Heart right ventricle (tissue), 16 donors: Measurements from ENCODE around the gene AHCTF1. TPM values are rescaled to one million over a fixed set of nuclear protein-coding genes. Genes with fewer than 3 reads are reported as not detected.

Experiments used
- ATAC-seq, 8 donors: fragments of 200-7000 bp; cut with Tn5 transposase; one replicate each; pipeline ENCODE4 v1.9.1; 2020; ENCODE audit warnings: mild to moderate bottlenecking in 8 of 8, moderate library complexity in 8 of 8, moderate number of reproducible peaks in 1 of 8
- DNase-seq, 2 donors: peaks; one replicate each; pipeline ENCODE4 v3.0.0-alpha.2; 2020
- H3K27ac ChIP-seq, 10 donors: fragments of 200-600 bp; sonication (generic) in 2 of 10; one replicate each; pipeline versions ENCODE4 v1.5.0 to v1.8.0; 2020 to 2022; ENCODE audit warnings: mild to moderate bottlenecking in 3 of 10
- H3K27me3 ChIP-seq, 7 donors: fragments of 200-600 bp; one replicate each; pipeline ENCODE4 v1.8.0; 2021 to 2022; ENCODE audit warnings: mild to moderate bottlenecking in 2 of 7
- H3K36me3 ChIP-seq, 9 donors: fragments of 200-600 bp; sonication (generic) in 1 of 9; one replicate each; pipeline versions ENCODE4 v1.5.0 to v1.8.0; 2020 to 2022; ENCODE audit warnings: mild to moderate bottlenecking in 2 of 9
- H3K4me1 ChIP-seq, 9 donors: fragments of 200-600 bp; sonication (generic) in 1 of 9; one replicate each; pipeline versions ENCODE4 v1.5.0 to v1.8.0; 2020 to 2022; ENCODE audit warnings: mild to moderate bottlenecking in 4 of 9
- H3K4me3 ChIP-seq, 10 donors: fragments of 200-600 bp; sonication (generic) in 2 of 10; one replicate each; pipeline versions ENCODE4 v1.5.0 to v1.8.0; 2020 to 2022; ENCODE audit warnings: mild to moderate bottlenecking in 7 of 10, moderate library complexity in 2 of 10
- H3K9me3 ChIP-seq, 11 donors: fragments of 200-600 bp in 10 of 11; sonication (generic) in 2 of 11; one replicate each; pipeline versions ENCODE4 v1.5.0 to v1.8.0; 2013 to 2022; ENCODE audit warnings: mild to moderate bottlenecking in 2 of 11, control low read depth in 1 of 11, moderate library complexity in 1 of 11
- WGBS, 2 donors: extraction: QIAGEN DNeasy Blood & Tissue Kit; methylation state at CpG; one replicate each; pipeline ENCODE4 v1.1.7; 2013; ENCODE audit warnings: inconsistent platforms in 1 of 2; 5-methylcytosine and 5-hydroxymethylcytosine counted together
- intact Hi-C, 10 donors: fragments of 100-400 bp; cut with DNase I; formaldehyde crosslinking; loops; one replicate each; pipeline versions ENCODE4 v1.11.1 to v1.14.2; 2022
- polyA plus RNA-seq, 2 donors: library from polyadenylated mRNA; stranded (reverse); fragments of 200-250 nt; gene quantifications; one replicate each; pipeline ENCODE4 v1.2.3, GENCODE V29; 2013
- total RNA-seq, 10 donors: library from RNA; stranded (reverse); fragmentation: NEBNext Ultra II Directional in 3 of 10; extraction: Animal tissue kit (Norgen Biotek cat#: 25700) in 3 of 10; gene quantifications; one replicate each; pipeline versions ENCODE4 v1.2.1 to v1.2.4, GENCODE V29; 2021 to 2023
- TF ChIP-seq, protein P1 (sequence below), 9 donors: fragments of 200-600 bp; sonication (generic) in 2 of 9; IDR thresholded peaks; one replicate each; pipeline versions ENCODE4 v1.5.0 to v1.8.0; 2021 to 2022; ENCODE audit warnings: antibody characterized with exemption in 9 of 9, mild to moderate bottlenecking in 5 of 9, moderate library complexity in 1 of 9
- donor health status: Arrhythmogenic right ventricular cardiomyopathy.
- donor health status: ischemic (EF 13 %, LVEDD 7.1; RV severe dilation, severe dysfunction).
- donor health status: healthy with polysubstance abuse.
- donor health status: DM: no; HTN: yes; CAD: no.
- donor health status: DM: no; HTN: no; CAD: no.
- donor health status: ischemic (EF 25% LVEDD 6.9; RV normal size, moderate dysfunction).
- donor health status: ischemic (EF 25% LVEDD 5.7; RV mildly dilated, moderate dysfunction).
- donor health status: healthy.
- donor health status: DM: yes; HTN: yes; CAD: no.
- donor health status: Ischemic cardiomyopathy.
- donor health status: ischemic (EF 35%, LVEDD 5.7; RV mildly dilated, moderate dysfunction).
- donor health status: nonischemic (EF 11% LVEDD 7.7; RV severe dilation, severe dysfunction).
- donor health status: DM: yes; HTN: yes; CAD: no.
- donor health status: PGD.
- donor health status: ischemic (EF 29% LVEDD 5.4; RV normal size, mild dysfunction).
- donor health status: nonischemic (EF 23%, LVEDD 6.1; RV moderate dilation, normal function).

The AHCTF1 gene
- total and polyA plus RNA-seq, 12 donors = 5.7 to 29.2 (median 18.5) TPM

- 92 to 93% methylated on average over 6 of the region's 6 CpGs for WGBS, 2 donors
- intact Hi-C loops = no loop called here
- Histone ChIP-seq H3K36me3 (no peaks in the 10 kb centered on the region), H3K9me3 (peaks cover 0 to 3% (median 0%) of the 10 kb centered on the region in 11 donors), H3K27me3 (peaks cover 0 to 4% (median 0%) of the 10 kb centered on the region in 7 donors), H3K27ac (no peak overlapping the region), H3K4me1 (peaks cover 0 to 17% (median 0%) of the 10 kb centered on the region in 9 donors), H3K4me3 (no peak overlapping the region)
- DNase-seq (no peak), ATAC-seq (no peak)
- TF ChIP-seq, protein P1, sequence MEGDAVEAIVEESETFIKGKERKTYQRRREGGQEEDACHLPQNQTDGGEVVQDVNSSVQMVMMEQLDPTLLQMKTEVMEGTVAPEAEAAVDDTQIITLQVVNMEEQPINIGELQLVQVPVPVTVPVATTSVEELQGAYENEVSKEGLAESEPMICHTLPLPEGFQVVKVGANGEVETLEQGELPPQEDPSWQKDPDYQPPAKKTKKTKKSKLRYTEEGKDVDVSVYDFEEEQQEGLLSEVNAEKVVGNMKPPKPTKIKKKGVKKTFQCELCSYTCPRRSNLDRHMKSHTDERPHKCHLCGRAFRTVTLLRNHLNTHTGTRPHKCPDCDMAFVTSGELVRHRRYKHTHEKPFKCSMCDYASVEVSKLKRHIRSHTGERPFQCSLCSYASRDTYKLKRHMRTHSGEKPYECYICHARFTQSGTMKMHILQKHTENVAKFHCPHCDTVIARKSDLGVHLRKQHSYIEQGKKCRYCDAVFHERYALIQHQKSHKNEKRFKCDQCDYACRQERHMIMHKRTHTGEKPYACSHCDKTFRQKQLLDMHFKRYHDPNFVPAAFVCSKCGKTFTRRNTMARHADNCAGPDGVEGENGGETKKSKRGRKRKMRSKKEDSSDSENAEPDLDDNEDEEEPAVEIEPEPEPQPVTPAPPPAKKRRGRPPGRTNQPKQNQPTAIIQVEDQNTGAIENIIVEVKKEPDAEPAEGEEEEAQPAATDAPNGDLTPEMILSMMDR (IDR thresholded peaks at IDR 0.05) = no peak
Measured at GRCh38 chr1:246803373-246803772, 128.4 kb downstream of the AHCTF1 start.

- WGBS, 2 donors = 67 to 70% methylated on average over 11 of the region's 11 CpGs
- no peaks in the 10 kb centered on the region for H3K36me3 ChIP-seq
- peaks cover 0 to 20% (median 0%) of the 10 kb centered on the region in 9 donors for H3K4me1 ChIP-seq
- TF ChIP-seq, protein P1 (IDR thresholded peaks at IDR 0.05) = no peak
- DNase-seq = no peak
- H3K9me3 ChIP-seq = peaks cover 0 to 3% (median 0%) of the 10 kb centered on the region in 11 donors
- peaks cover 0 to 4% (median 0%) of the 10 kb centered on the region in 7 donors for H3K27me3 ChIP-seq
- H3K27ac ChIP-seq = no peak overlapping the region
- intact Hi-C loops = no loop called here
- H3K4me3 ChIP-seq = no peak overlapping the region
- ATAC-seq = no peak
Measured at GRCh38 chr1:246801241-246802020, 130.3 kb downstream of the AHCTF1 start.

DNA sequence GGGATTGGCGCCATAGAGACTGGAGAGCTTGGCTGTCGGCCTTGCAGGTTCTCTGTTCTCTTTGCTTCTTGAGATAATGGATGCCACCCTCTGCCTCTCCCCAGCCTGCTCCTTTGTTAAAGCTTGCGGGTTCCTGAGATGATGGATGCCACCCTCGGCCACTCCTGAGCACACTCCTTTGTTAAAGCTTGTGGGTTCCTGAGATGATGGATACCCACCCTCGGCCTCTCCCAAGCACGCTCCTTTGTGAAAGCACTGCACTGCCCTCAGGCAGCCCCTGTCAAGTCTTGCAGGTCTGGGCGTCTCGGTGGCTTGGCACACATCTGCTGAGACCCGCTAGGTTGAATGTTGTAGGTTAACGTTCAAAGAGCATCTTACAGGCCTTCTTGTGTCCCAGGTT lies 131.0 kb downstream of the AHCTF1 start:
- DNase-seq (no peak), ATAC-seq (no peak)
- 82 to 84% methylated on average over 10 of the region's 10 CpGs for WGBS, 2 donors
- no peak overlapping the region for H3K4me3 ChIP-seq
- H3K27me3 ChIP-seq = peaks cover 0 to 4% (median 0%) of the 10 kb centered on the region in 7 donors
- no peak overlapping the region for H3K27ac ChIP-seq
- peaks cover 0 to 3% (median 0%) of the 10 kb centered on the region in 11 donors for H3K9me3 ChIP-seq
- H3K4me1 ChIP-seq = peaks cover 0 to 20% (median 0%) of the 10 kb centered on the region in 9 donors
- TF ChIP-seq, protein P1 (IDR thresholded peaks at IDR 0.05) = no peak
- intact Hi-C loops = no loop called here
- H3K36me3 ChIP-seq = no peaks in the 10 kb centered on the region

GRCh38 chr1:246800356-246800755 lies 131.4 kb downstream of the AHCTF1 start:
- ATAC-seq (no peak), DNase-seq (no peak)
- intact Hi-C loops = no loop called here
- Histone ChIP-seq H3K4me1 (peaks cover 0 to 22% (median 0%) of the 10 kb centered on the region in 9 donors), H3K4me3 (no peak overlapping the region), H3K36me3 (no peaks in the 10 kb centered on the region), H3K27ac (no peak overlapping the region), H3K9me3 (peaks cover 0 to 3% (median 0%) of the 10 kb centered on the region in 11 donors), H3K27me3 (peaks cover 0 to 4% (median 0%) of the 10 kb centered on the region in 7 donors)
- TF ChIP-seq, protein P1 (IDR thresholded peaks at IDR 0.05) = no peak
- 90 to 94% methylated on average over 3 of the region's 3 CpGs for WGBS, 2 donors
